ENCODE measurements around the gene ADAM10.
"Not testable (repeated sequence)": the region's sequence is repeated elsewhere in the genome, so short reads cannot be mapped to it uniquely, and the experiment has no call there.

Gene ADAM10

DNA sequence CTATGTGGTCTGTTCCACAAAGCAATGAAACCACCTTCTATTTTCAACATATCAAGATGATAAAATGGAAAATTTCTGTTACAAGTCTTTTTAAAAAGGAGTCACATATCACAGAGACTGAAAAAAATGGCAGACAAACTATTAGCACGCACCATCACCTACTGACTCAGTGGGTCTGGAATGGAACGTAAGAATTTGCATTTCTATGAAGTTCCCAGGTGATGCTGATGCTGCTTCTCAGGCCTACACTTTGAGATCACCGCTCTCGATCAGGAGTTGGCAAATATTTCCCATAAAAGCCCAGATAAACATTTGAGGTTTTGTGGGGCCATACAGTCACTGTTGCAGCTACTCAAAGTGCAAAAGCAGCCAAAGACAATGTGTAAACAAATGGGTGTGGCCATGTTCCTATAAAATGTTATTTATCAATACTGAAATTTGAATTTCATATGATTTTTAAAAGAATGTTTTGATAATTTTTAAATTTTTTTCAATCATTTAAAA lies 142.9 kb downstream of the ADAM10 start:
- Histone ChIP-seq H3K9ac (no peak overlapping the region), H3K36me3 (ENCODE audit: insufficient read depth) (no peaks in the 10 kb centered on the region; the same call in 1 of the 2 replicates), H2AFZ (ENCODE audit: low read depth) (no peak overlapping the region), H3K4me1 (ENCODE audit: low read depth, poor library complexity, severe bottlenecking) (peaks cover 5% of the 10 kb centered on the region), H3K4me3 (IDR thresholded peaks at IDR 0.05; ENCODE audit: insufficient read depth, low read depth, low read length) (no peak overlapping the region), H3K27ac (no peak overlapping the region), H3K79me2 (ENCODE audit: insufficient read depth, low read depth) (no peaks in the 10 kb centered on the region), H3K4me2 (no peak overlapping the region), H4K20me1 (ENCODE audit: insufficient read depth) (no peaks in the 10 kb centered on the region), H3K27me3 (ENCODE audit: insufficient read depth, low read depth) (no peaks in the 10 kb centered on the region)
- TF ChIP-seq, protein P1, sequence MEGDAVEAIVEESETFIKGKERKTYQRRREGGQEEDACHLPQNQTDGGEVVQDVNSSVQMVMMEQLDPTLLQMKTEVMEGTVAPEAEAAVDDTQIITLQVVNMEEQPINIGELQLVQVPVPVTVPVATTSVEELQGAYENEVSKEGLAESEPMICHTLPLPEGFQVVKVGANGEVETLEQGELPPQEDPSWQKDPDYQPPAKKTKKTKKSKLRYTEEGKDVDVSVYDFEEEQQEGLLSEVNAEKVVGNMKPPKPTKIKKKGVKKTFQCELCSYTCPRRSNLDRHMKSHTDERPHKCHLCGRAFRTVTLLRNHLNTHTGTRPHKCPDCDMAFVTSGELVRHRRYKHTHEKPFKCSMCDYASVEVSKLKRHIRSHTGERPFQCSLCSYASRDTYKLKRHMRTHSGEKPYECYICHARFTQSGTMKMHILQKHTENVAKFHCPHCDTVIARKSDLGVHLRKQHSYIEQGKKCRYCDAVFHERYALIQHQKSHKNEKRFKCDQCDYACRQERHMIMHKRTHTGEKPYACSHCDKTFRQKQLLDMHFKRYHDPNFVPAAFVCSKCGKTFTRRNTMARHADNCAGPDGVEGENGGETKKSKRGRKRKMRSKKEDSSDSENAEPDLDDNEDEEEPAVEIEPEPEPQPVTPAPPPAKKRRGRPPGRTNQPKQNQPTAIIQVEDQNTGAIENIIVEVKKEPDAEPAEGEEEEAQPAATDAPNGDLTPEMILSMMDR (conservative IDR thresholded peaks at IDR 0.05; ENCODE audit: low read depth, low read length), result no peak

DNA sequence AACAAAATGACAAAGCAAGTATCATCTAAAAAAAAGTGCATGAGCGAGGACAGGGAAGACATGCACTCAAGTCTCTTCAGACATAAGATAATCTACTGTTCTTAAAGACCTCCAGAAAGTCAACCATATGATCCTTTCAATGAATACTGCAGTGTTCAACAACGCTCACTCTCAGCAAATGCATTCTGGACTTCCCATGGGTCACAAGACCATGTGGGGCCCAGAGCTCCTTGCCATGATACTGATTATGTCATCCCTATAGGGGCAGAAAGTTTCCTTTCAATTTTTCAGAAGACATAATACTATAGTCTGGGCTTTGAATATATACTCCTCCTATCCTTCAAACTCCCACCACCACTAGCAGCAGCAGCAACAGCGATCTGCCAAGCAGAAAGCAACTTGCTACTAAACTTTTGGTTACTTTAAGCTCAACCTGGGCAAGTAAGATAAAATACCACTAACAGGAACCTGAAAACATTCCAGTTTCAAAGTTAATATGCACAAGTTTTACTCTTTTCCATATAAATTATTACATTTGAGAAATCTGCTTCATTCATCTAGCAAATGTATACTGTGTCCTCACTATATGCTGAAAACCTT lies 143.5 kb downstream of the ADAM10 start:
- TF ChIP-seq, protein P1 (conservative IDR thresholded peaks at IDR 0.05; ENCODE audit: low read depth, low read length), result no peak
- H3K79me2 ChIP-seq (ENCODE audit: insufficient read depth, low read depth), result no peaks in the 10 kb centered on the region
- no peak overlapping the region for H3K4me3 ChIP-seq (IDR thresholded peaks at IDR 0.05; ENCODE audit: insufficient read depth, low read depth, low read length)
- no peak overlapping the region for H3K9ac ChIP-seq
- H3K27ac ChIP-seq, result no peak overlapping the region
- no peaks in the 10 kb centered on the region; the same call in 1 of the 2 replicates for H3K36me3 ChIP-seq (ENCODE audit: insufficient read depth)
- no peak overlapping the region for H3K4me2 ChIP-seq
- no peaks in the 10 kb centered on the region for H3K27me3 ChIP-seq (ENCODE audit: insufficient read depth, low read depth)
- H3K4me1 ChIP-seq (ENCODE audit: low read depth, poor library complexity, severe bottlenecking), result peaks cover 5% of the 10 kb centered on the region
- no peak overlapping the region for H2AFZ ChIP-seq (ENCODE audit: low read depth)
- no peaks in the 10 kb centered on the region for H4K20me1 ChIP-seq (ENCODE audit: insufficient read depth)

DNA sequence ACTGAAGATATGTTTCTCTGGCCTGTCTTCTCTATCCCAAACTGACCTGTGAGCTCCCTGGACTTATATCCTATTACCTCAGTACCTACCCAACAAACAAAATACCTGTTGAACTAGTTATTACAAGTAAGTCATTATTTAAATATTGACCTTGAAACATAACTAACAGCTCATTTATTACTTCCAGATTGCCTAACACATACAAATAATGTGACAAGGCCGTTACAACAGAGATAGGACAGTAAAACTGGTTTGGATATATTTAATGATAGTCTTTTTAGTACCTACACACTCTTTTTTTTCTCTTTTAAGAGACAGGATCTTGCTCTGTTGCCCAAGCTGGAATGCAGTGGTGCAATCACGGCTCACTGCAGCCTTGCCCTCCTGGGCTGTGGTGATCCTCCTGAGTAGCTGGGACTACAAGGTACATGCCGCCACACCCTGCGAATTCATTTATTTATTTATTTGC lies 145.0 kb downstream of the ADAM10 start:
- Histone ChIP-seq H3K4me3 (IDR thresholded peaks at IDR 0.05; ENCODE audit: insufficient read depth, low read depth, low read length) (no peak overlapping the region), H3K27me3 (ENCODE audit: insufficient read depth, low read depth) (no peaks in the 10 kb centered on the region), H4K20me1 (ENCODE audit: insufficient read depth) (no peaks in the 10 kb centered on the region), H3K4me1 (ENCODE audit: low read depth, poor library complexity, severe bottlenecking) (peaks cover 5% of the 10 kb centered on the region), H3K36me3 (ENCODE audit: insufficient read depth) (no peaks in the 10 kb centered on the region; the same call in none of the 2 replicates), H3K4me2 (no peak overlapping the region), H3K27ac (no peak overlapping the region), H2AFZ (ENCODE audit: low read depth) (no peak overlapping the region), H3K9ac (no peak overlapping the region), H3K79me2 (ENCODE audit: insufficient read depth, low read depth) (no peaks in the 10 kb centered on the region)
- TF ChIP-seq, protein P1 (conservative IDR thresholded peaks at IDR 0.05; ENCODE audit: low read depth, low read length), result no peak

- H3K27me3 ChIP-seq (ENCODE audit: insufficient read depth, low read depth); H3K36me3 ChIP-seq (ENCODE audit: insufficient read depth); H3K4me3 ChIP-seq (IDR thresholded peaks at IDR 0.05; ENCODE audit: insufficient read depth, low read depth, low read length); H3K79me2 ChIP-seq (ENCODE audit: insufficient read depth, low read depth); H3K9ac ChIP-seq; H3K4me2 ChIP-seq; H4K20me1 ChIP-seq (ENCODE audit: insufficient read depth); H3K27ac ChIP-seq; H3K4me1 ChIP-seq (ENCODE audit: low read depth, poor library complexity, severe bottlenecking); H2AFZ ChIP-seq (ENCODE audit: low read depth): not testable (repeated sequence)
Observed at GRCh38 chr15:58603927-58604326, 145.6 kb downstream of the ADAM10 start.

GRCh38 chr15:58602823-58603222 lies 146.7 kb downstream of the ADAM10 start:
- Histone ChIP-seq H3K4me1 (ENCODE audit: low read depth, poor library complexity, severe bottlenecking) (peaks cover 5% of the 10 kb centered on the region), H3K36me3 (ENCODE audit: insufficient read depth) (no peaks in the 10 kb centered on the region; the same call in 1 of the 2 replicates), H3K4me3 (IDR thresholded peaks at IDR 0.05; ENCODE audit: insufficient read depth, low read depth, low read length) (no peak overlapping the region), H3K27ac (no peak overlapping the region), H3K27me3 (ENCODE audit: insufficient read depth, low read depth) (no peaks in the 10 kb centered on the region), H3K79me2 (ENCODE audit: insufficient read depth, low read depth) (no peaks in the 10 kb centered on the region), H3K4me2 (no peak overlapping the region), H2AFZ (ENCODE audit: low read depth) (no peak overlapping the region), H3K9ac (no peak overlapping the region), H4K20me1 (ENCODE audit: insufficient read depth) (no peaks in the 10 kb centered on the region)
- TF ChIP-seq, protein P1 (conservative IDR thresholded peaks at IDR 0.05; ENCODE audit: low read depth, low read length), result no peak

Measured in KMS-11 (cell line).